GM18909 (cell line): ENCODE data around the gene PEAK1.

ENCODE experiments used
- ATAC-seq: cut with Tn5 transposase; IDR thresholded peaks from one replicate; pipeline ENCODE4 v1.9.1; 2021; ENCODE audit warnings: mild to moderate bottlenecking; ENCODE audit not compliant: unreplicated experiment, poor library complexity

PEAK1 gene

GRCh38 chr15:77419836-77420609 is at the start of gene PEAK1:
PEAK1 (minus strand) TSS chr15:77420104; CDS start chr15:77181926, 238,178 bp downstream.
- ATAC-seq, result peak; percentile 92

- no peak for ATAC-seq
Observed at GRCh38 chr15:77468896-77469295, 49.0 kb upstream of the PEAK1 start.

DNA sequence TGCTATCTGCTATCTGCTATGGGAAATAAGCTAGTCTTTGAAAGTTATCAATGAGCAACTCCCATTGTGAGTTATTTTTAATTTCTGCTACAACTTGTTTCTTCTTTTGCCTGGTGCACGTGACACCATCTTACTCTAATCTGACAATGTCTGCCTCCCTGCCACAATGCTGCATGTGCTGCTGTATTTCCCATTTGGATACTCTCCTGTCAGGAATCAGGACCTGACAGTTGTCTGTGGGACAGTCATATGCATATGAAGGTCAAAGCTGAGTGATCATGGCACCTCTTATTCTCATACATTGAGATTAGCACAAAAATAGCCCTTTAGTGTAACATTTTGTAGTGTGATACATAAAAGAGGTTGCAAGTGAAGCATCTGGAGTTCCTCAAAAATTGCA is 46.6 kb upstream of the PEAK1 start:
- no peak for ATAC-seq

- no peak for ATAC-seq
Observed at GRCh38 chr15:77464129-77464865, 44.4 kb upstream of the PEAK1 start.

DNA sequence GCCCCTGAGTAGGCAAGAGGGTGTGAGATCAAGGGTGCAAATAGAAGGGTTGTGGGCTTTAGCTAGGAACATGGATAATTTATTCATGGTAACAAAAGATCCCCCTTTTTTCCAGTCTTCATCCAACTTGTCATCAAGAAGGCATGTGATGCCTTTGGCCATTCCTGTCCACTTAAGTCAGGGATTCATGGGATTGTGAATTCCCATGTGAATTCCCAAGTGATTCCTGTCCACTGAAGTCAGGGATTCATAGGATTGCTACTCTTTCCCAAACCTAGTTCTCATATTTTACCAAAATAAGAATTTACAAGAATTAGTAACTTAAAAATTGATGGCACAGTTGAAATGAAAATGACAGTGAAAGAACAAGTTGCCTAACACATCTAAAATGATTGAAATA is 41.6 kb upstream of the PEAK1 start:
- ATAC-seq, result no peak

DNA sequence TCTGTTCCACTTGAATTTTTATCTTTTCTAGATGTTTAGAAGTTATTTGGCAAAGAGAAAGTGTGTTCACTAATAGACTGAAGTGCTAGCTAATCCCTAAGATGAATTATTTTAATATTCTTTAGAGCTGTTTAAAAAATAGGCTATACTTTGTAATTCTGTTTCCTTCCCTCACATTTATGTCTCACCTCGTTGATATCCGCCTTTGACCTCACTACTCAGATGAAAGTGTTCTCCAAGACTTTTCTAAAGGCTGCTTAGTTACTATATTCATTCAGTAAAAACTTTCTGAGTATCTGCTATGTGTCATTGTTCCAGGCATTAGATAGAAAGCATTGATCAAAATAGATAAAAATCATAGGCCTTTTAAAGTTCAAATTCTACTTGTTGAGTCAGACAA is 39.1 kb upstream of the PEAK1 start:
- no peak for ATAC-seq

DNA sequence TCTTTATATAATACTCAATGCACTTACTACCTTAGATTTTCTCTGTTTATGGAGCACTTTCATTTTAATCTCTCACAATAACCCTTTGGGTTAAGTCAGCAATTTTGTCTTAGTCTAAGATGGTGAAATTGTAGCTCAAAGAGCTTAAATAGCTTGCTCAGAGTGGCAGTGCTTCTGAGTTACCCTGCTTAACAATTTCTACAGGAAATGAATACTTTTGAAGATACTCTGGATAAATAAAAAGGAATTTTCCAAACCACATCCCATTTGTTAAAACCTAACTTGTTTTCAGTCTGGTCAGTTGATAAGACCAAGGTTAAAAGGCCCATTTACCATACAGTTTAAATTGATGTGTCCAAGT is 38.0 kb upstream of the PEAK1 start:
- ATAC-seq, result no peak

- no peak for ATAC-seq
Observed at GRCh38 chr15:77457191-77457904, 37.4 kb upstream of the PEAK1 start.

DNA sequence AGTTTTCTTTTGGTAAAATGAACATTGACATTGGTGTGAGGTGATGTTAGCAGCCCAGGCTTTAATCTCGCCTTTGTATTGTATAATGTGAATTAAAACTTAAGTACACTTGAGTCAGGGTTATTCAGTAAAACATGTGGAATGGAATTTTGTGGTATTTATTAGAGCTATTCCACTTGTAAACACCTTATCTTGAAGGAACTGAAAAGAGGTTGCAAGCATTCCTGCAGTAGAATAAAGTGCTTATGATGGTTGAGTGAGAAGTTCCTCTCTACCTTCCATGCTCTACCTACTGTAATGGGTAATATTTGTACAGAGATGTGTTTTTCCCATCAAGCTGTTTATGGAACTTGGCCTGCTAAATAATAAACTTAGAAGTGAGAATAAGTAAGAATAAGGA is 36.8 kb upstream of the PEAK1 start:
- no peak for ATAC-seq

DNA sequence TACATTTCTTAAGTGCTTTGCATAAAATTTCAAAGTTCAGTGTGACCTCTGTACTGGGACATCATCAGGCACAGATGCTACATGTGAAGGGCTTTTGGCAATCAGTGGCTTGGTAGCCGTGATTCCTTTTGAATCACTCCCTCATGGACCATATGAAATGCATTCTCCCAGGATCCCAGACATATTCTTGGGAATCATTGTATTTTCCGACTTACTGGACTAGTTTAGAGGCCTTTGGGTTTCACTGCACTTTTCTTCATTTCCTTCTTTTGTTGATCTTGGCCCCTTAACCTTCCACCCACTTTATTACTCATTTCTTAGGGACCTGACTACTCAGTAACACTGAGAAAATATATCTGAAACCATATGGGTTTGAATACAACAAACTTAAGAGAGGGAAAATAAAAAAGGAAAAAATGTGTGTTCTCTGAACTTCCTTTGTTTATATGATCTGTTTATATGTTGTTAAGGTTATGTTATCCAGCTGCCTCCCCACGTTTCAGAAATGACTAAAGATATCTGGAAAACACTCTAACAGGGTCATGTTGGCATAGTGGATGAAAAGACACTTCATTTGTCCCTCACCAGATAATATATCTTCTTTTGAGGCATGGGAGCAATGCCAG is 35.9 kb upstream of the PEAK1 start:
- ATAC-seq, result no peak

GRCh38 chr15:77454951-77455350 is 35.0 kb upstream of the PEAK1 start:
- no peak for ATAC-seq

GRCh38 chr15:77454265-77454664 is 34.4 kb upstream of the PEAK1 start:
- no peak for ATAC-seq

GRCh38 chr15:77446840-77447390 is 27.0 kb upstream of the PEAK1 start:
- no peak for ATAC-seq

- ATAC-seq, result peak; percentile 68
Observed at GRCh38 chr15:77440378-77440999, 20.6 kb upstream of the PEAK1 start.

DNA sequence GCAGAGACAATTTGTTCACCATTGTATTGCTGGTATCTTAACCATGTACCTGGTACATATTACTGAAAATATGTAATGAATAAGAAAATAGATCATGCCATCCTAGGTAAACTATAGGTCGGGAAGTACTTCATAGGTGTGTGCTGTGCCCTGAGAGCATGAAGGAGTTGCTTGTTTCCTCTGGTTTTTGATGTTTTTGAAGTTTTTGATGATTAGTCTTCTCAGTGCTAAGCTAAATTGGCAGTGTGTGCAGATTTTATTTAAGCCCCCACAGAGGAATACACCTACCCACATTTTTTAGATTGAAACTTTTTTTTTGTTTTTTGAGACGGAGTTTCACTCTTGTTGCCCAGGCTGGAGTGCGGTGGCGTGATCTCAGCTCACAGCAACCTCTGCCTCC is 17.4 kb upstream of the PEAK1 start:
- no peak for ATAC-seq

DNA sequence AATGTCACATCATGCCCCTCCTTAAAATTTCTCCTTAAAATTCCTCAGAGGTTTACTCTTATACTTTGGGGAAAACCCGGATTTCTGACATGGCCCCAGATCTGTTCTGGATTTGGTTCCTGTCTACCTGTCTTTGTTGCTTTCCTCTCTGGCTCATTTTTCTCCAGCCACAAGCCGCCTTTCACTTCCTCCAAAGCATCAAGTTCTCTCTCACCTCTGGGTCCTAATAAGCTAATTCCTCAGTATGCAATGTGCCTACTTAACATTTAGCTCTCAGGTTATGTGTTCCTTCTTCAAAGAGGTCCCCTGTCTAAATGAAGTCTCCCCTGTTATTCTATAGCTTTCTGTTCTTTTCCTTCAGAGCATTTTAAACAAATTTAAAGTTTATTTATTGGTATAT is 16.9 kb upstream of the PEAK1 start:
- ATAC-seq, result no peak

DNA sequence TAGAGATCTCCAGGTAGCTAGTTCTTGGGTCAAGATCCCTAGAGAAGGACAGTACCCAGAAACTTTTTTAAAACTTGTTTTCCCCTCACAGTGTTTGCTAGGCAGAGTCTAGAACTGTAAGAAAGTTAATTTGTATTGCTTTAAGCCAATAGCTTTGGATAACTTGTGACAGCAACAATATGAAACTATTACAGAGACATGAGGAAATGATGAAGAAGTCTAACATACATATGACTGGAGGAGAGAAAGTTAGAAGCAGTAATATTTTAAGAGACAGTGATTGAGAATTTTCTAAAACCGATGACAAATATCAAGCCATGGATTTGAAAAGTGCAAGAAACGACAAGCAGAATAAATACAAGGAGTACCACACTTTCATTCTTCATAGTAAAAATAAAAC is 10.7 kb upstream of the PEAK1 start:
- ATAC-seq, result no peak

DNA sequence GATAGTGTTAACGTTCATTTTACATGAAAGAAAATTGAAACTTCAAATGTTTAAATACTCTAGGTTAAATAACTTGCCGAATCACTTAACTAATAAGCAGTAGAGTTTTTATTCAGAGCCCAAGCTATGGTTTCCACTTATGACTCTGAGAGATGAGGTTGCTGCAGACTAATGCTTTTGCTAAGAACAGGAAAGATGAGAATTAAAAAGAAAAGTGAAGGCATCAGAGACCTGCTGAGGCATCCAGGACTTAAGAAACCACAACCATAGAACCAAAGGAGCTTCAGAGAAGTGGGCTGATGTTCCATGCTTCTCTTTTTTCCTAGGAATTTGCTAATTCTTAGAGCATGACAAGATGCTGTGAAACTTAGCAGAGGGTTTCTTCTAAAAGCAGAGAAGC is 10.3 kb upstream of the PEAK1 start:
- ATAC-seq, result no peak

- no peak for ATAC-seq
Observed at GRCh38 chr15:77426871-77427270, 7.0 kb upstream of the PEAK1 start.

- no peak for ATAC-seq
Observed at GRCh38 chr15:77426377-77426776, 6.5 kb upstream of the PEAK1 start.
